Mesodermal cell (in vitro differentiated cells): ENCODE data around the gene TMEM178B.

ENCODE experiments used
- H3K27ac ChIP-seq: 2 replicates; pipeline ENCODE4 v1.7.0; 2013; ENCODE audit warnings: mild to moderate bottlenecking, low read depth, low read length, moderate library complexity; ENCODE audit not compliant: severe bottlenecking
- H3K36me3 ChIP-seq: 2 replicates; pipeline ENCODE4 v1.7.1; 2013; ENCODE audit warnings: mild to moderate bottlenecking, low read length, moderate library complexity; ENCODE audit not compliant: control insufficient read depth, insufficient read depth
- H3K4me1 ChIP-seq: one replicate; pipeline ENCODE4 v1.7.1; 2013; ENCODE audit warnings: mild to moderate bottlenecking, low read length; ENCODE audit not compliant: insufficient read depth, control insufficient read depth, poor library complexity, severe bottlenecking
- H3K4me3 ChIP-seq: 2 replicates; pipeline ENCODE4 v1.7.0; 2013; ENCODE audit warnings: low read length, control low read depth, mild to moderate bottlenecking; ENCODE audit not compliant: insufficient read depth, poor library complexity, severe bottlenecking; ENCODE audit errors: extremely low read depth
- H3K9me3 ChIP-seq: 2 replicates; pipeline ENCODE4 v1.7.1; 2013; ENCODE audit warnings: mild to moderate bottlenecking, low read length, moderate library complexity; ENCODE audit not compliant: control insufficient read depth
- WGBS, 2 experiments: methylation state at CpG; one replicate each; pipeline ENCODE4 v1.1.5; 2013; ENCODE audit warnings: missing lambda C conversion rate in 2 of 2; ENCODE audit not compliant: insufficient coverage in 2 of 2; 5-methylcytosine and 5-hydroxymethylcytosine counted together

TMEM178B gene

DNA sequence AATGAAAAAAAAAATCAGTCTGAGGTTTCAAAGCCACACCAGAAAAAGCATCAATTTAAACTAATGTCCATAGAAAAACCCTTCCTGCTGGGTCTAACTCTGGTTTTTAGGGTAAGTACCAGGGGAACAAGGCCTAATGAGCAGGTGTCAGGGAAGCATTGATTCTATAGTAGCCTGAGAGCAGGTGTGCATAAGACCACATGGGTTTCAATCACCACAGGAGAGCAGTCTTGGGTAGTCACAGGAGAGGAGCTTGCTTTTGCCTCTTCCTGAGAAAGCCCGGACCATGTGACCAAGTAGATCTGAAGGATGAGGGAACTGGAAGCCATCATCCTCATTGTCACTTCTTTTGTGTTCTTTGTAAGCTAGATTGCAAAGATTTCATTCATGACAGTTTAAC is 411.0 kb downstream of the TMEM178B start:
- Histone ChIP-seq H3K9me3 (no peaks in the 10 kb centered on the region), H3K27ac (no peak overlapping the region), H3K4me1 (peaks cover 4% of the 10 kb centered on the region), H3K36me3 (no peaks in the 10 kb centered on the region), H3K4me3 (no peak overlapping the region)
- WGBS, 2 experiments: no CpG with 5 or more reads among the region's 1 CpG

DNA sequence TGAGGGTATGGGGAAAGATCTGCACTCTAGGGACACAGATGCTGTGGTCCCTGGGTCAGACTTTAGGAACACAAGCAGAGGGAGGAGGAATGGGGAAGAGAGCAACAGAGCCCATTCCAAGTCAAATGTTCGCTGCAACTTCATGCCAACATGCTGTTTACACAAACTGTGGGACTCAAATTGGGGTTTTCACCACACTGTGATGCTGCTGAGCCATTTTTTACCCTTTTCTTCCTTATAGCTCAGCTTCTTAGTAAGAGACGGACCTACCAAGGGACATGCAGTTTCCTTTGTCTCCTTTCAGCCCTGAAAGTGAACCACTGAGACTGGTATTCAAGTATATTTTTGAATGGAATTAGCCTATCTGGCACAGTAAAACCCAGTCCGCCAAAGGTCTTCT is 413.1 kb downstream of the TMEM178B start:
- Histone ChIP-seq H3K4me1 (peaks cover 4% of the 10 kb centered on the region), H3K4me3 (no peak overlapping the region), H3K27ac (no peak overlapping the region), H3K36me3 (no peaks in the 10 kb centered on the region), H3K9me3 (no peaks in the 10 kb centered on the region)
- 82 to 100% methylated on average over 2 to 3 of the region's 3 CpGs for WGBS, 2 experiments

DNA sequence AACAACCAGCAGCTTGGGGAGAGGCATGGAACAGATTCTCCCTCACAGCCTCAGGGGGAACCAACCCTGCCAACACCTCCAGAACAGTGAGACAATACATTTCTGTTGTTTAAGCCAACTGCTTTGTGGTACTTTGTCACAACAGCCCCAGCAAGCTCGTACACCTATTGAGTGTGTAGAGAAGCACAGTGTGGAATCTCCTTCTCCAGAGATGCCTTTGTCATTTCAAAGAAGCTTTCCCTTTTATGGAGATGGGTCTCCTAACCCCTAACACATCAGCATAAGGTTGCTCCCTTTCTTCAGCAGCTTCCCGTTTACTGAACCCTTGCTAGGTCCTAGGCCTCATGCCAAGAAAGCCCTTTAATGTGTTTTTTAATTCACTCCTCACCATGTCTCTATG is 416.6 kb downstream of the TMEM178B start:
- H3K27ac ChIP-seq: no peak overlapping the region
- no peaks in the 10 kb centered on the region for H3K4me1 ChIP-seq
- whole genome bisulfite sequencing, 2 experiments: 65 to 80% methylated on average over 1 to 2 of the region's 2 CpGs
- H3K36me3 ChIP-seq: no peaks in the 10 kb centered on the region
- no peaks in the 10 kb centered on the region for H3K9me3 ChIP-seq
- no peak overlapping the region for H3K4me3 ChIP-seq

DNA sequence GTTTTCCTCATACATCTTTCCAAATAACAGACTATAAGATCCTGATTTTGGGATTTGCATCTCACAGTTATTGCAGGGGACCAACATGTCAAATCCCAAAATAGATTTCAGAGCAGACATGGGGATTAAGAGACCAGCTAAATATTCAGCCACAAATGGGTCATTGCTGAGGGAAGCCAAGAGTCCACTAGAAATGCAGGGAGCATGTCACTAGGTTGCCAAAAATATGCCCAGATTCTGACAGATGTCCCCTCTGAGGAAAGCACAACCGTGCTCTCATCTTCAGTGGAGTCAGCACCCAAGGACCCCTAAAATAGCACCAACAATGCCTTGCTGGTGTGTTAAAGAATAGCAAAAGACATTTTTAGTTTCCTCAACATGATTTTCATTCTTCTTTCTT is 421.2 kb downstream of the TMEM178B start:
- Histone ChIP-seq H3K27ac (no peak overlapping the region), H3K36me3 (no peaks in the 10 kb centered on the region), H3K4me3 (no peak overlapping the region), H3K9me3 (no peaks in the 10 kb centered on the region), H3K4me1 (no peaks in the 10 kb centered on the region)
- WGBS, 2 experiments: 71% methylated on average over 1 of the region's 1 CpG; no CpG with 5 or more reads in 1 of the 2 experiments

DNA sequence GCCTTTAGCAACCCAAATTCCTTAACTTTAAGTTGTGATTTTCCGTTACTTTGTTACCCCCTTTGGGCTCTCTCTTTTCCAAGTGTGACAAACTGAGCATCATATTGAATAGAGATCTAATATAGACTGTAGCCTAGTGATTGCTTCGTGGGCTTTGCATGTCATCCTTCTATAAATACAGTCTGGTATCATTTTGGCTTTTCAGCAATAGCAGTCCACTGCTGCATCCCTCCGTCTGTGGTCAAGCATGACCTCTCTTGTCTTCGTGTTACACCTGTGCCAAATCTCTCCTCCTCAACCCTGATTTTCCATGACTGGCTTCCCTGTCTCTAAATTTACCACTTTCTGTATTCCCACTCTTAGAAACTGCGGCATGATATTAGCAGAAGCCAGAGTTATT is 423.5 kb downstream of the TMEM178B start:
- H3K27ac ChIP-seq: no peak overlapping the region
- no peaks in the 10 kb centered on the region for H3K9me3 ChIP-seq
- H3K4me3 ChIP-seq: no peak overlapping the region
- WGBS, 2 experiments: 82 to 88% methylated on average over 2 to 4 of the region's 5 CpGs
- H3K36me3 ChIP-seq: no peaks in the 10 kb centered on the region
- no peaks in the 10 kb centered on the region for H3K4me1 ChIP-seq

DNA sequence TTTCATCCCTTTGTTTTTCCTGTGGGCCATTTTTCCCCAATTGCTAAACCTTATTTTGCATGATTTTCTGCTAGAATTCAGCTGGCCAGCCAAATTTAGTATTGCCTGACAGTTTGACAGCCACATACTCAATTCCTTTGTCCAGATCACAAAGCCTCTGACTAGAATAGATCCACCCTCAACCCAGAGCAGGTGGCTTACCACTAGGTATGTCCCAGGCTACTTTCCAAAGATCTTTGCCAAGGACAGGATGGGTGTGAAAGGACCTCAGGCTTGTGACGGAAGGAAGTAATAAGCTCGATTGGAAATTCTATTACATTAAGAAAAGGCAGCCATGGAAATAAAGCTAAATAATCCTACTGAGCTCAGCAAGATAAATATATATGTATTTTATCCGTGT is 426.7 kb downstream of the TMEM178B start:
- H3K4me1 ChIP-seq: no peaks in the 10 kb centered on the region
- WGBS, 2 experiments: no CpG with 5 or more reads among the region's 3 CpGs
- H3K4me3 ChIP-seq: no peak overlapping the region
- H3K36me3 ChIP-seq: no peaks in the 10 kb centered on the region
- H3K9me3 ChIP-seq: no peaks in the 10 kb centered on the region
- H3K27ac ChIP-seq: no peak overlapping the region

DNA sequence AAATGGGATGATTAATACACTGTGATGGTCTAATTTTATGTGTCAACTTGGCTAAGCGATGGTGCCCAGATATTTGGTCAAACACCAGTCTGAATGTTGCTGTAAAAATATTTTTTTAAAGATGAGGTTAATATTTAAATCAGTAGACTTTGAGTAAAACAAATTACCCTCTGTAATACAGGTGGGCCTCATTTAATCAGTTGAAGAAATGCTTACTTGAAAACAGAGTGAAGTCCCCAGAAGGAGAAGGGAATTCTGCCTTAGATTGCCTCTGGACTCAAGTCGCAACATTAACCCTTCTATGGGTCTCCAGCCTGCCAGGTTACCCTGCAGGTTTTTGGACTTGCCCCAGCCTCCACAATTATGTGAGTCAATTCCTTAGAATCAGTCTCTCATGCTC is 427.6 kb downstream of the TMEM178B start:
- no peaks in the 10 kb centered on the region for H3K4me1 ChIP-seq
- H3K36me3 ChIP-seq: no peaks in the 10 kb centered on the region
- H3K9me3 ChIP-seq: no peaks in the 10 kb centered on the region
- H3K4me3 ChIP-seq: no peak overlapping the region
- no peak overlapping the region for H3K27ac ChIP-seq
- WGBS, 2 experiments: 100% methylated on average over 1 of the region's 2 CpGs

DNA sequence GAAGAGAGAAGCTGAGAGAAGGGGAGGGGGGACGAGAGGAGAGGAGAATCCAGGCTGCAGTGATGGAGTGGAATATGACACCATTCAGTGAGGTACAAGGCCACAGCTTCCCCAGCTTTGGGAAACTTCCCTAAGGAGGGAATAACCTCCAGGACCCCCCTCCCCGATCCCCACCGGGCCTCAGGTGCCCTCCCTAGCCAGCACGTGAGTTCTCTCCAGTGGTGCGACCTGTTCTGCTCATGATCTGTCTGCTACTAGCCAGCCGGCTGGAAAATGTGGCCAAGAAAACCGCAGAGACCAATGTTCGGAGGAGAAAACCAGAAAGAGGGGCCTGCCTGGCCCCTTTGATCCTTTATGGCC is 437.4 kb downstream of the TMEM178B start:
- 47 to 51% methylated on average over 7 of the region's 8 CpGs for WGBS, 2 experiments
- H3K27ac ChIP-seq: no peak overlapping the region
- H3K36me3 ChIP-seq: no peaks in the 10 kb centered on the region
- H3K4me1 ChIP-seq: no peaks in the 10 kb centered on the region
- H3K4me3 ChIP-seq: no peak overlapping the region
- peaks cover 4% of the 10 kb centered on the region for H3K9me3 ChIP-seq

DNA sequence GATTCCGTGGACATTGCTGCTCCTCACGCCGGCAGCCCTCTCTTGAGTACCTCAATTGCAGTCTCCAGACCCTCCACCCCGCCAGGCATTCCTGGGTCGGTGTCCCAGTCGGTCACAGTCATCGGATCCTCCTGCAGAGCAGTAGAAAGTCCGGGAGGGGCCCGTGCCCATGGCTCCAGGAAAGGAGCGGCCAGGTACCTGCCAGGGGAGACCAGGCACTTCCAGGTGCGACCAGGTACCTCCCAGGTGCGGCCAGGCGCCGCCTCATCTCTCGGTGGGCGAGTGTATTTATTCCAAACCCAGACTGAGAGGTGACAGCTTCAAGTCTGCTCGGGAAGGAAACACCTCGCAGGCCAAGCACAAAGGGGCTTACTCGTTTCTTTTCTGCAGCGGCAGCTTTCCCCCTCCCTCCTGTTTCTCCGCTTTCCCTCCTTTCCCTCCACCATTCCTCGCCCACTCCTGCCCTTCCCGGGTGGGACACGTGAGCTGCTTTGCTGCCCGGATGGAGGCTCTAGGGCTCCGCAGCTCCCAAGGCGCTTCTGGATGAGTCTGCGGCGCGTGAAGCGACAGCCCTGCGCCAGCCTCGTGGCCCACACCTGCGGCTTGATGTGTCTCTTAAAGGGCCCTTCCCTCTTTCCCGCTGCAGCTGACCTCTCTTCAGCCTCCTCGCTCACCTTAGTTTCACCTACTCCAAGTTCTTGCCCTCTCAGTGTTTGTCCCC is 438.0 kb downstream of the TMEM178B start:
- 43 to 50% methylated on average over 31 to 36 of the region's 36 CpGs for WGBS, 2 experiments
- Histone ChIP-seq H3K27ac (no peak overlapping the region), H3K36me3 (no peaks in the 10 kb centered on the region), H3K4me3 (no peak overlapping the region), H3K9me3 (peaks cover 4% of the 10 kb centered on the region), H3K4me1 (no peaks in the 10 kb centered on the region)

DNA sequence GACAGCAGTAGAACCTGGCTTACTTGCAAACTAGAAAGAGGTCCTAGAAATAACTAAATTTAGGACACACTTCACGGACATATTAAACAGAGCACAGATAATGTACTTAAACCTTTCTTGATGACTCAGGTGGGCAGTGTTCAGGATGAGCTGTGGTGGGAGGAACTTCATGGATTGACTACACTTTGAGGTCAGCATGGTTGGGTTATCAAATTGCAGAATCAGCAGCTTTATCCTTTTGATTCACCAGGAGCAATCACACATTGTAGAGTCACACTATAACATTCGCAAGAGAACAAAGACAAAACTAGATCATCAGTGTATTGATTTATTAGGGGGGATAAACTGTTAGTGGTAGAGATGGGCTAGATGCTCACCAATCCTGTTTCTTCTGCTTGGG is 438.7 kb downstream of the TMEM178B start:
- H3K9me3 ChIP-seq: peaks cover 4% of the 10 kb centered on the region
- H3K27ac ChIP-seq: no peak overlapping the region
- WGBS, 2 experiments: no CpG with 5 or more reads among the region's 2 CpGs

DNA sequence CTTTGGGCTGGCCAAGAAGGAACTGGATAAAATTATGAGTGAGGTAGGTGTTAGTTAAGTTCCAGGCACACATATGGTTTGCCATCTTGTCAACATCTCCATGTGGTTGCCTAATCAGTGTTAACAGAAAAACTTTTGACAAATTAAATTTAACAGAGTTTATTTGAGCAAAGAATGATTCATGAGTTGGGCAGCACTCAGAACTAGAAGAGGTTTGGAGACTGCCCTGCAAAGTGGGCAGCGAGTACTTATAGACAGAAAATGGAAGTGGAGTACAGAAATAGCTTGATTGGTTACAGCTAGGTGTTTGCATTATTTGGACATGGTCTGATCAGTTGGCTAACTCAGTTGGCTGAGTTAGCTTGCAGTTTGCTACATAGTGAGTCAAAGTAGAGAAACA is 439.9 kb downstream of the TMEM178B start:
- Histone ChIP-seq H3K36me3 (no peaks in the 10 kb centered on the region), H3K27ac (no peak overlapping the region), H3K4me3 (no peak overlapping the region), H3K9me3 (peaks cover 4% of the 10 kb centered on the region), H3K4me1 (no peaks in the 10 kb centered on the region)
- 83 to 88% methylated on average over 1 of the region's 1 CpG for WGBS, 2 experiments

More for the DNA sequence above, 438.7 kb downstream of the TMEM178B start:
- no peaks in the 10 kb centered on the region for H3K36me3 ChIP-seq
- no peaks in the 10 kb centered on the region for H3K4me1 ChIP-seq
- H3K4me3 ChIP-seq: no peak overlapping the region
